Measurements from ENCODE around the gene XNDC1N. TPM values are rescaled to one million over a fixed set of nuclear protein-coding genes. Genes with fewer than 3 reads are reported as not detected.

XNDC1N gene
- total and polyA plus RNA-seq, 4 donors, result 4.3 to 9.3 (median 7.3) TPM

Other genes starting within 250 kb of the XNDC1N start
- not detected for gene DEFB108B, start 95.4 kb downstream of the XNDC1N start, total RNA-seq
- under 1 TPM in 1 of 2 donors, not detected in 1; 0.27 TPM for gene DEFB108B, start 95.4 kb downstream of the XNDC1N start, polyA plus RNA-seq (ENCODE audit: insufficient read length in 2 of 2)
- not detected for gene DEFB131B, start 50.1 kb downstream of the XNDC1N start, total RNA-seq
- not detected for gene DEFB131B, start 50.1 kb downstream of the XNDC1N start, polyA plus RNA-seq (ENCODE audit: insufficient read length in 2 of 2)
- 10 to 100 TPM; 27.6 to 29.0 TPM for gene RNF121, start 452 bp upstream of the XNDC1N start, total RNA-seq
- 10 to 100 TPM; 39.4 to 40.6 TPM for gene RNF121, start 452 bp upstream of the XNDC1N start, polyA plus RNA-seq (ENCODE audit: insufficient read length in 2 of 2)
- gene IL18BP, start 70.3 kb upstream of the XNDC1N start, total RNA-seq, result 1 to 10 TPM; 3.8 to 4.4 TPM
- gene IL18BP, start 70.3 kb upstream of the XNDC1N start, polyA plus RNA-seq (ENCODE audit: insufficient read length in 2 of 2), result 10 to 100 TPM; 12.0 to 14.3 TPM
- 100 to 1,000 TPM; 104 to 164 TPM for gene NUMA1, start 151.9 kb upstream of the XNDC1N start, total RNA-seq
- gene NUMA1, start 151.9 kb upstream of the XNDC1N start, polyA plus RNA-seq (ENCODE audit: insufficient read length in 2 of 2), result 100 to 1,000 TPM; 166 to 187 TPM
- 10 to 100 TPM; 11.6 to 24.7 TPM for gene LRRC51, start 152.3 kb upstream of the XNDC1N start, total RNA-seq
- gene LRRC51, start 152.3 kb upstream of the XNDC1N start, polyA plus RNA-seq (ENCODE audit: insufficient read length in 2 of 2), result 10 to 100 TPM; 27.2 to 31.9 TPM
- 10 to 100 TPM; 43.6 to 81.4 TPM for gene LAMTOR1, start 174.7 kb upstream of the XNDC1N start, total RNA-seq
- gene LAMTOR1, start 174.7 kb upstream of the XNDC1N start, polyA plus RNA-seq (ENCODE audit: insufficient read length in 2 of 2), result 100 to 1,000 TPM; 138 to 144 TPM
- gene TOMT, start 177.3 kb upstream of the XNDC1N start, total RNA-seq, result not detected
- not detected for gene TOMT, start 177.3 kb upstream of the XNDC1N start, polyA plus RNA-seq (ENCODE audit: insufficient read length in 2 of 2)
- 10 to 100 TPM; 10.0 to 39.2 TPM for gene ANAPC15, start 184.1 kb upstream of the XNDC1N start, total RNA-seq
- gene ANAPC15, start 184.1 kb upstream of the XNDC1N start, polyA plus RNA-seq (ENCODE audit: insufficient read length in 2 of 2), result 10 to 100 TPM; 53.2 to 54.8 TPM
- under 1 TPM in 1 of 2 donors, not detected in 1; 0.89 TPM for gene FOLR3, start 207.1 kb upstream of the XNDC1N start, total RNA-seq
- not detected for gene FOLR3, start 207.1 kb upstream of the XNDC1N start, polyA plus RNA-seq (ENCODE audit: insufficient read length in 2 of 2)

Measured in spinal cord (tissue), 4 donors.